Small intestine (tissue), 7 donors: Measurements from ENCODE around the gene SLC49A3. TPM values are rescaled to one million over a fixed set of nuclear protein-coding genes. Genes with fewer than 3 reads are reported as not detected.

ENCODE experiments used
- DNase-seq, 2 donors: peaks; one replicate each; pipeline versions ENCODE4 v3.0.0 to v3.0.0-alpha.2; 2013
- FAIRE-seq: peaks from 2 replicates; lab custom pipeline; 2012; peaks lifted over from hg19 to GRCh38; lab: Jason Lieb, UNC
- H3K27ac ChIP-seq, 3 donors: one replicate each; pipeline ENCODE4 v1.5.1; 2013; ENCODE audit warnings: low read length in 2 of 3, mild to moderate bottlenecking in 2 of 3, control low read depth in 1 of 3, inconsistent platforms in 1 of 3, low read depth in 1 of 3, moderate library complexity in 1 of 3
- H3K27me3 ChIP-seq, 3 donors: one replicate each; pipeline ENCODE4 v1.6.1; 2013; ENCODE audit warnings: low read length in 3 of 3, inconsistent platforms in 1 of 3; ENCODE audit not compliant: control insufficient read depth in 3 of 3, insufficient read depth in 3 of 3
- H3K36me3 ChIP-seq, 3 donors: one replicate each; pipeline ENCODE4 v1.6.1; 2013; ENCODE audit warnings: low read length in 3 of 3, inconsistent platforms in 1 of 3, low read depth in 1 of 3, mild to moderate bottlenecking in 1 of 3, moderate library complexity in 1 of 3; ENCODE audit not compliant: control insufficient read depth in 3 of 3, insufficient read depth in 2 of 3
- H3K4me1 ChIP-seq, 3 donors: one replicate each; pipeline ENCODE4 v1.6.1; 2013; ENCODE audit warnings: low read length in 2 of 3, inconsistent platforms in 1 of 3, low read depth in 1 of 3, mild to moderate bottlenecking in 1 of 3, moderate library complexity in 1 of 3; ENCODE audit not compliant: control insufficient read depth in 3 of 3, insufficient read depth in 2 of 3
- H3K4me3 ChIP-seq, 3 donors: one replicate each; pipeline ENCODE4 v1.5.1; 2013; ENCODE audit warnings: low read length in 3 of 3, control low read depth in 1 of 3, inconsistent platforms in 1 of 3, low read depth in 1 of 3, mild to moderate bottlenecking in 1 of 3, moderate library complexity in 1 of 3
- H3K9me3 ChIP-seq, 2 donors: one replicate each; pipeline ENCODE4 v1.6.1; 2013; ENCODE audit warnings: low read depth in 1 of 2, low read length in 1 of 2; ENCODE audit not compliant: control insufficient read depth in 2 of 2, insufficient read depth in 1 of 2
- WGBS, 3 donors: extraction: QIAGEN DNeasy Blood & Tissue Kit; methylation state at CpG; one replicate each; pipeline ENCODE4 v1.1.7; 2013; 5-methylcytosine and 5-hydroxymethylcytosine counted together
- polyA plus RNA-seq, 4 donors: library from polyadenylated mRNA; stranded (reverse) in 3 of 4; unstranded in 1 of 4; fragments of 200-250 nt in 3 of 4; fragments of 120-200 nt in 1 of 4; gene quantifications; one replicate each; pipeline versions ENCODE4 v1.2.1 to v1.2.3, GENCODE V29; 2013
- donor health status: healthy with polysubstance abuse.
- donor health status: control.
- donor health status: control.
- donor health status: Bipolar disorder and iron deficiency.
- donor health status: healthy.

The SLC49A3 gene
- polyA plus RNA-seq, 4 donors: 3.4 to 7.8 (median 4.6) TPM

DNA sequence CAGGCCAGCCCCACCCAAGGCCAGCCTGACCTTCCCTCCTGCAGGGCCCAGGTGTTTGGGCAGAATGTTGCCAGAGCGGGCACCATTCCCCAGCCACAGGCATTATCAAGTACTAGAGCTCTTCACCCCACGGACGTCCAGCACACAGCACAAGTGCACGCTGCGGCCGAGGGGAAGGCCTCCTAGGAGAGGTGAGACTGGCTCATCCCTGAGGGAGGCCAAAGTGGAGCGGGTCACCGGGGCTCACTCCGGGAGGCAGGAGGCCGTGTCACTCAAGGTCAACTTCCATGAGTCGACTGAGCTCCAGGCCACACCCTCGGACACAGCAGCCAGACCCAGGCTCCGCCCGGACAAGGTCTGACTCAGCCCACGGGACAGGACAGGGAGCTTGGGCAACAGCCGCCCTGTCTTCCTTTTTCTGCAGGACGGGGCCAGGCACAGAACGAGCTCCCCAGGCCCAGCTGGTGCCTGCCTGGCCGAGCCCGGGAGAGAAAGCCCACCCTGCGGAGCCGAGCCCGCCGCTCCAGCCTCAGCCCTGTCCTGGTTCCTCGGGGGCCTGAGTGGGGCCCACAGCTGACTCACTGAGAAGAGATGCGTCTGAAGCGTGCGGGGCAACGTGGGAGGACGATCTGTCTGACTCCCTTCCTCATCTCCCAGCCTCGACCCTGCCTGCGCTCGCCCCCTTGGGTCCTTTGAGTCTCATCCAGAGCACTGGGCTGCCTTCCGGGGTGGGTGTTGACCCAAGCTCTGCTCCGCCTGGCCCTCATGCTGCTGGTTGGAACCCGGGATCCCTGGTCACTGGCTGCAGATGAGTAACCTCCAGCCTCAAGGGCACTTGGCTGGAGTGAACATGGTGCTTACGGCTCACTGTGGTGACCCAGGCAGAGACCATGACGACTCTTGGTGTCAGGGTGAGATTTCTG, 1.6 kb downstream of the SLC49A3 start:
- DNase-seq: peak; percentile 84 to 96
- 43 to 60% (median 47%) methylated on average over 36 to 38 of the region's 38 CpGs for WGBS, 3 donors
- FAIRE-seq: no peak

DNA sequence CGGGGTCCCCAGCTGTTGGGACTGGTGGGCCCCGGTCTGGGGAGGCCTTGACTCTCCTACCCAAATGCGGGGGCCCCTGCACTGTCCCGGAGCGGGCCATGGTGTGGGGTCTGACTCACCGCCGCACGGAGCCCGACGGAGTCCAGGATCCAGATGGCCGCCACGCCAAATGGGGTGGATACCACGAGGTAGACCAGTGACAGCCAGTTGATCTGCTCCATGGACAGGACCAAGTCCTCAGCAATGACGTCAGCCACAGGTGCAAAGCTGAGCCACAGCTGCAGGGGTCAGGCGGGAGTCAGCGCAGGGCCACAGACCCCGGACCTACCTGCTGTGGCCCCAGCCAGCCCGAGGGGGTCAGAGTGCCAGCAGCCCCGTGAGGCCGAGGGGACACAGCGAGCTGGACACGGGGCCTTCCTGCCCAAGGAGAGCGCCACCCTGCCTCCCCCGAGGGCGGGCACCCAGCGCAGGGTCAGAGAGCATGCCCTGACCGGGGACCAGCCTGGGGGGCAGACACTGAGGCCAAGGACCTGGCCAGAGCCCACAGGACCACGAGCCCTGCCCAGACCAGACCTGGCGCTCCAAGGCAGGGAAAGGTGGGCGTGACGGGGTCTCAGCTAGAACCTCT, 2.4 kb downstream of the SLC49A3 start:
- Histone ChIP-seq H3K27me3 (peaks cover 0 to 2% (median 0%) of the 10 kb centered on the region in 3 donors), H3K4me3 (no peak overlapping the region), H3K36me3 (peaks cover 0 to 10% (median 0%) of the 10 kb centered on the region in 3 donors), H3K4me1 (peaks cover 5 to 58% (median 5%) of the 10 kb centered on the region in 3 donors), H3K9me3 (no peaks in the 10 kb centered on the region), H3K27ac (peak overlapping the region in 1 of 3 donors; percentile 25)
- FAIRE-seq (no peak), DNase-seq (no peak)
- WGBS, 3 donors: 83 to 91% (median 83%) methylated on average over 24 to 31 of the region's 31 CpGs

More for the DNA sequence above, 1.6 kb downstream of the SLC49A3 start:
- Histone ChIP-seq H3K27ac (peak overlapping the region; percentile 1 to 84 (median 77)), H3K4me1 (peaks cover 5 to 51% (median 5%) of the 10 kb centered on the region in 3 donors), H3K4me3 (no peak overlapping the region), H3K9me3 (no peaks in the 10 kb centered on the region), H3K36me3 (peaks cover 0 to 7% (median 0%) of the 10 kb centered on the region in 3 donors), H3K27me3 (peaks cover 0 to 2% (median 0%) of the 10 kb centered on the region in 3 donors)

DNA sequence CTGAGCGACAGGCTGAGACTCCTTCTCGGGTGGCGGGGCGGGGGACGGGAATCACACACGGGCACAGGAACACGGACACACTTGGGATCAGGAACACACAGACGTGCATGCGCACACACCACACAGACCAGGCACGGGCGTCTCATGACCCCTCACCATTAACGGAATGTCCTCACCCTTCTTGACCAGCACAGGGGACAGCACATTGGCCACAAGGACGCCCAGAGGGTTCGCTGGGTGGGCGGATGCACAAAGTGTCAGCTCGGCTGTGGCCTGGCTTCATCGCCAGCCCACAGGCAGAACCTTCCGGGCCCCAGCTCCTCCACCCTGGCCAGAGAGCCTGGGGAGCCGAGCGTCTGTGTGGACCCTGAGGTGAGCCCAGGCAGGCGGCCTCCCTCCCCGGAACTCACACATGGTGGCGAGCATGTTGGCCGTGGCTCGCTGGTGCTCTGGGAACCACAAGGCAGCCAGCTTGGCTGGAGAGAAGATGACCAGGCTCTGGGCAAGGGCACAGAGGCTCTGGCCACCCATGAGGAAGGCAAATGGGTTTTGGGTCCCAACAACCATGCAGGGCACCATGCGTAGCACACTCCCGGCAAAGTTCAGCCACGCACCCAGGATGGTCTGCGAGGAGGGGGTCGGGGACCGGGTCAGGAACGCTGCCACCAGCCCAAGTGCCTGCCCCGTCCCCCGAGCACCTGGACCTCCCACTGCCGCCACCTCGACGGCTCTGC, 3.1 kb downstream of the SLC49A3 start:
- Histone ChIP-seq H3K4me1 (peaks cover 5 to 62% (median 5%) of the 10 kb centered on the region in 3 donors), H3K9me3 (no peaks in the 10 kb centered on the region), H3K27ac (no peak overlapping the region), H3K4me3 (no peak overlapping the region), H3K36me3 (peaks cover 0 to 10% (median 0%) of the 10 kb centered on the region in 3 donors), H3K27me3 (peaks cover 0 to 2% (median 0%) of the 10 kb centered on the region in 3 donors)
- DNase-seq (no peak), FAIRE-seq (no peak)
- 90 to 93% (median 91%) methylated on average over 35 to 37 of the region's 37 CpGs for WGBS, 3 donors

DNA sequence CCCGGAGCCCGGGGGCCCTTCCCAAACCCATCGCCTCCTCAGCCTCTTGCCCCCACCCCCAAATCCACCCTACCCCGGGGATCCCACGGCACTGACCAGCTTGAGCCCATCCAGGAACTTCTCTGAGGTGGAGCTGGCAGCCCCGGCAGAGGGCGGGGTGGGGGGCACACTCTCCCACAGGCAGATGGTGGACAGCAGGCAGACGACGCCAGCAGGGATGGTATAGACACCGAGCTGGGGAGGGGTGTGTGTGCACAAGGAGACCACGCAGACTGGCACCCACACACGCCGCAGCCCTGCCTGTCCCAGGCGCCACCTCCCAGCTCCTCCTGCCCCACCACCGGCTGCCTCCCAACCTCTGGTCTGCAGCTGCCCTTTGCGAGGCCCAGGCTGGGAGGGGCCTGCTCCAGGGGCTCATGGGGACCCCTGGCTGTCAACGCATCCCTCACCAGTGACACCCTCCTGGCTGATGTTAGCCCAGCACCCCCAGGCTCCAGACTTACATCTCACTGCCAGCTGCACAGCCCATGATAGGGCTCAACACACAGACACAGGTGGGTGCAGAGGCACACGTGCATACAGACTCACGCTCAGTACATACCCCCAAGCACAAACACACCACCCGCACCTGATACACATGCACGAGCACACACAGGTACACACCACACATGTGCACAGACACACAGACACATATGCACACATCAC, 4.2 kb downstream of the SLC49A3 start:
- no peak overlapping the region for H3K27ac ChIP-seq
- H3K27me3 ChIP-seq: peaks cover 0 to 2% (median 0%) of the 10 kb centered on the region in 3 donors
- peaks cover 5 to 64% (median 5%) of the 10 kb centered on the region in 3 donors for H3K4me1 ChIP-seq
- DNase-seq (no peak), FAIRE-seq (no peak)
- no peaks in the 10 kb centered on the region for H3K9me3 ChIP-seq
- peaks cover 0 to 14% (median 0%) of the 10 kb centered on the region in 3 donors for H3K36me3 ChIP-seq
- H3K4me3 ChIP-seq: no peak overlapping the region
- WGBS, 3 donors: 41 to 70% (median 61%) methylated on average over 18 to 21 of the region's 21 CpGs

- H3K4me1 ChIP-seq: peaks cover 0 to 57% (median 5%) of the 10 kb centered on the region in 3 donors
- peaks cover 0 to 2% (median 0%) of the 10 kb centered on the region in 3 donors for H3K27me3 ChIP-seq
- H3K4me3 ChIP-seq: no peak overlapping the region
- peak; percentile 72 to 83 for DNase-seq
- FAIRE-seq: no peak
- no peak overlapping the region for H3K27ac ChIP-seq
- H3K36me3 ChIP-seq: peaks cover 0 to 15% (median 0%) of the 10 kb centered on the region in 3 donors
- WGBS, 3 donors: 18 to 39% (median 38%) methylated on average over 18 to 19 of the region's 19 CpGs
- no peaks in the 10 kb centered on the region for H3K9me3 ChIP-seq
Observed at GRCh38 chr4:683982-684622, 4.8 kb downstream of the SLC49A3 start.

DNA sequence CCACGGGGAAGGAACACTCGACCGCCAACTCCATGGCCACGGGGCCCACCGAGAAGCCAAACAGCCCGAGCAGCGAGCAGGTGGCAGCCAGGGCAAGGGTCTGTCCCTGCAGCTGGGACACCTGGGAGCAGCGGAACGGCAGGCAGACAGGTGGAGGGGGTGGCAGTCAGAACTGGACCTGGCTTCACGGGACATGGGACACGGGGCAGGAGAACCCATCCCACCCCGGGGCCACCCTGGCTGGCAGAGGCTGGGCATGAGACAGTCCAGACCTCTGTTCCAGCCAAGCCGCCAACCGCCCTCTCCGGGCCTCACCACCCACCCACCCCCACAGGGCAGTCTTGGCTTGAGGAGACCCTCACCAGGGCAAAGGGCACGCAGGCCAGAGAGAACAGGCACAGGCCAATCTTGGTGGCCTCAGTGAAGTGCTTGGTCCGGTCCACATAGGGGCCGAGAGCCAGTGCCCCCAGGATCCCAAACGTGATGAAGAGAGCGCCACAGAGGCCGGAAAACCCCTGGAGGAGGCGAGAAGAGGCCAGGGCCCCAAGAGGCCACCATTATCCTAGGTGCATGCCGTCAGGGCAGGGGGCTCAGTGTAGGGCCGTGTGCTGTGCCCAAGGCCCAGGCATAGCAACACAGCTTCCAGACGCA, 5.6 kb downstream of the SLC49A3 start:
- no peak overlapping the region for H3K27ac ChIP-seq
- DNase-seq: no peak

More for the DNA sequence above, 5.6 kb downstream of the SLC49A3 start:
- Histone ChIP-seq H3K9me3 (no peaks in the 10 kb centered on the region), H3K27me3 (no peaks in the 10 kb centered on the region), H3K36me3 (peaks cover 0 to 15% (median 0%) of the 10 kb centered on the region in 3 donors), H3K4me1 (peaks cover 0 to 52% (median 7%) of the 10 kb centered on the region in 3 donors), H3K4me3 (no peak overlapping the region)
- FAIRE-seq: no peak
- 40 to 67% (median 46%) methylated on average over 25 of the region's 25 CpGs for WGBS, 3 donors
